Left ventricle myocardium inferior (tissue), 1 donor: ENCODE results near the gene R3HCC1L. TPM values are rescaled to one million over a fixed set of nuclear protein-coding genes. Genes with fewer than 3 reads are reported as not detected.

Experiments used
- DNase-seq: peaks from one replicate; pipeline ENCODE4 v3.0.0-alpha.2; 2020
- H3K27ac ChIP-seq: fragments of 200-600 bp; replicated peaks from 2 replicates; pipeline ENCODE4 v1.8.0; 2021
- H3K27me3 ChIP-seq: fragments of 200-600 bp; 2 replicates; pipeline ENCODE4 v1.8.0; 2021; ENCODE audit warnings: low read depth
- H3K36me3 ChIP-seq: fragments of 200-600 bp; 2 replicates; pipeline ENCODE4 v1.8.0; 2021
- H3K4me1 ChIP-seq: fragments of 200-600 bp; 2 replicates; pipeline ENCODE4 v1.8.0; 2021
- H3K4me3 ChIP-seq: fragments of 200-600 bp; 2 replicates; pipeline ENCODE4 v1.8.0; 2021; ENCODE audit warnings: mild to moderate bottlenecking, moderate library complexity
- H3K9me3 ChIP-seq: fragments of 200-600 bp; replicated peaks from 2 replicates; pipeline ENCODE4 v1.8.0; 2021
- CTCF ChIP-seq: fragments of 200-600 bp; IDR thresholded peaks from 2 replicates; pipeline ENCODE4 v1.8.0; 2021; ENCODE audit warnings: antibody characterized with exemption, mild to moderate bottlenecking, borderline replicate concordance
- intact Hi-C: fragments of 100-400 bp; cut with micrococcal nuclease; formaldehyde crosslinking; loops from one replicate; pipeline ENCODE4 v1.11.0; 2022
- total RNA-seq: library from RNA; stranded (reverse); fragmentation: NEBNext Ultra II Directional; extraction: Animal tissue kit (Norgen Biotek cat#: 25700); gene quantifications from one replicate; pipeline ENCODE4 v1.2.1, GENCODE V29; 2021
- donor health status: DM: no; HTN: yes; CAD: no; lungs with severe emphysema.

Gene R3HCC1L
- total RNA-seq, 1 donor from 2014 or later, result 5.9 TPM

GRCh38 chr10:98270786-98271185 lies 136.3 kb downstream of the R3HCC1L start:
- Histone ChIP-seq H3K36me3 (no peaks in the 10 kb centered on the region), H3K27ac (no peak overlapping the region), H3K27me3 (no peaks in the 10 kb centered on the region), H3K4me3 (no peak overlapping the region), H3K9me3 (no peaks in the 10 kb centered on the region), H3K4me1 (peaks cover 36% of the 10 kb centered on the region)
- no peak for TF ChIP-seq CTCF
- no peak for DNase-seq
- intact Hi-C loops, result no loop called here

- intact Hi-C loops, result no loop called here
- no peak overlapping the region for H3K4me3 ChIP-seq
- no peaks in the 10 kb centered on the region for H3K27me3 ChIP-seq
- H3K4me1 ChIP-seq, result peaks cover 31% of the 10 kb centered on the region
- TF ChIP-seq CTCF, result no peak
- no peaks in the 10 kb centered on the region for H3K9me3 ChIP-seq
- no peaks in the 10 kb centered on the region for H3K36me3 ChIP-seq
- H3K27ac ChIP-seq, result no peak overlapping the region
- no peak for DNase-seq
These were observed 137.8 kb downstream of the R3HCC1L start for GRCh38 chr10:98272245-98272644.

GRCh38 chr10:98272656-98273055 lies 138.2 kb downstream of the R3HCC1L start:
- Histone ChIP-seq H3K4me1 (peaks cover 29% of the 10 kb centered on the region), H3K27ac (no peak overlapping the region), H3K4me3 (no peak overlapping the region), H3K27me3 (no peaks in the 10 kb centered on the region), H3K9me3 (no peaks in the 10 kb centered on the region), H3K36me3 (no peaks in the 10 kb centered on the region)
- intact Hi-C loops, result no loop called here
- no peak for DNase-seq
- TF ChIP-seq CTCF, result no peak

GRCh38 chr10:98273057-98273850 lies 138.8 kb downstream of the R3HCC1L start:
- Histone ChIP-seq H3K9me3 (no peaks in the 10 kb centered on the region), H3K4me3 (no peak overlapping the region), H3K4me1 (peaks cover 26% of the 10 kb centered on the region), H3K27me3 (no peaks in the 10 kb centered on the region), H3K27ac (no peak overlapping the region), H3K36me3 (no peaks in the 10 kb centered on the region)
- intact Hi-C loops, result no loop called here
- DNase-seq, result no peak
- TF ChIP-seq CTCF, result no peak

GRCh38 chr10:98274562-98274961 lies 140.1 kb downstream of the R3HCC1L start:
- Histone ChIP-seq H3K9me3 (no peaks in the 10 kb centered on the region), H3K27ac (no peak overlapping the region), H3K27me3 (no peaks in the 10 kb centered on the region), H3K4me3 (no peak overlapping the region), H3K36me3 (no peaks in the 10 kb centered on the region), H3K4me1 (peaks cover 13% of the 10 kb centered on the region)
- no peak for TF ChIP-seq CTCF
- intact Hi-C loops, result no loop called here
- no peak for DNase-seq
